AG08396 (cell line): ENCODE data around the gene MEGF6.

ENCODE experiments used
- DNase-seq: peaks from one replicate; pipeline ENCODE4 v3.0.0; 2012; ENCODE audit warnings: low spot score, mixed read lengths

MEGF6 gene

DNA sequence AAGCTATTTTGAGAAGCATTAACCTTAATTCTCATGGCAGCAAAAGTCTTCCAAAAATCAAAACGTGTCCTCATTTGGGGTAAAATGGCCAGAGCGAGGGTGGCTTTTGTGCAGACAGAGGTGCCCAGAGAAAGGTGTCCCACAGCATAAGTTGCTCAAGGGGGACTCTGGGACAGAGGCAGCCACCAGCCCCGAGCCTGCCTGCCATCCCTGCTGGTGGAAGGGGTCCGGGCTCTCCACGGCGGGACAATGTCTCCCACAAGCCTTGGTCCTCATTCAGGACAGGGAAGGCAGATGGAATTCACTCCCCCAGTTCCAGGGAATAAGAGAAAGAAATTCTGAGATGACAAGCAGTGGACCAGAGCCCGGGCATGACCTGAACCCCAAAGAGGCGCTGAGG lies 169.4 kb downstream of the MEGF6 start:
- DNase-seq = no peak

- DNase-seq = no peak
These were observed 169.9 kb downstream of the MEGF6 start for GRCh38 chr1:3441410-3441847.

DNA sequence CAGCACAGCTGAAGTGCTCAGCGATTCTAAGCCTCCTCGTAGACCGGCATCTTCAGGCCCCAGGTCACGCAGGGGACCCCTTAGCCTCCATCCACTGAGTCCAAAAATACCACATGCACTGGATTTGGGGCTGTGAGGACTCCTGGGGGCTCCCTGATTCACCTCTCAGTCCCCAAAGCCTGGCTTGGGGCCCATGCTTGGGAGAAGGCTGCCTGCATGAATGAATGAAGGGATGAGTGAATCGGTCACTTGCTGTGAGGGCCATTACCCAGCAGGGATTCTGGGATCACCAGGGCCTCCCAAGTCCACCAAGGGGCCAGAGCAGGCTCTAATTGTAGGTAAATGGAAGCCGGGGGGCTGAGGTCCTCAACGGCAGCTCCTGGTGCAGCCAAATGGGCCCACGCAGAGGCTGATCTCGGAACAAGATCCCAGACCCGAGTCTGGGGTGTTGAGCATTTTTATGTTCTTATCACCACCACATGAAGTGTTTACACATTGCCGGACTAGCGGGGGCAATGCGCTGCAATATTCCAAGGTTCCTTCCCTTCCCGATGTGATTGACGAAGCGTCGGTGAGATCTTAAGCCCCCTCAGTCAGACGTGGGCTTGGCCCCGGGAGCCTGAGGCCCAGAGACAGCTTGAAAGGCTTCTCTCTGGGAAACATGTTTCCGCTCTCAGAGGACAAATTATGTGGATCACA lies 170.4 kb downstream of the MEGF6 start:
- no peak for DNase-seq

- DNase-seq = no peak
These were observed 171.0 kb downstream of the MEGF6 start for GRCh38 chr1:3440300-3440681.
